Endothelial cell of umbilical vein (primary cell): ENCODE data around the gene CMC4. TPM values are rescaled to one million over a fixed set of nuclear protein-coding genes. Genes with fewer than 3 reads are reported as not detected.

ENCODE experiments used
- BruUV-seq: library from RNA; stranded (reverse); fragments of 400-500 nt; replicated peaks from 2 replicates; lab custom pipeline; 2021; lab: Mats Ljungman, UMichigan
- CTCF ChIA-PET: fragments of 300-600, 350-600 bp; sonication (Branson Sonifier 250); formaldehyde crosslinking; loops from one replicate; lab custom pipeline; 2021; ENCODE audit warnings: antibody characterized with exemption, inconsistent platforms; lab: Charles Lee
- POLR2A ChIA-PET: fragments of 300-600, 350-600 bp; sonication (Branson Sonifier 250); formaldehyde crosslinking; loops from one replicate; lab custom pipeline; 2021; ENCODE audit warnings: antibody characterized with exemption, inconsistent platforms; lab: Charles Lee
- DNase-seq: peaks from one replicate; pipeline ENCODE4 v3.0.0-alpha.2; 2011; ENCODE audit warnings: low read depth, low spot score
- FAIRE-seq: peaks from 2 replicates; lab custom pipeline; 2011; peaks lifted over from hg19 to GRCh38; lab: Jason Lieb, UNC
- H2AFZ ChIP-seq: 2 replicates; pipeline ENCODE4 v1.6.0; 2012; ENCODE audit warnings: low read depth, low read length, control low read depth, inconsistent platforms
- H3K27ac ChIP-seq: 2 replicates; pipeline ENCODE4 v1.5.1; 2011; ENCODE audit warnings: low read depth, mild to moderate bottlenecking, control low read depth, low read length, moderate library complexity; ENCODE audit not compliant: insufficient read depth
- H3K27me3 ChIP-seq, 2 experiments: 2 replicates each; pipeline versions ENCODE4 v1.6.0 to v1.6.1; 2011; ENCODE audit warnings: low read length in 2 of 2, mixed read lengths in 1 of 2; ENCODE audit not compliant: control insufficient read depth in 2 of 2, insufficient read depth in 2 of 2
- H3K36me3 ChIP-seq, 2 experiments: 2 replicates in 1 of 2; 3 replicates in 1 of 2; pipeline ENCODE4 v1.5.1; 2011; ENCODE audit warnings: low read length in 2 of 2, mild to moderate bottlenecking in 1 of 2, moderate library complexity in 1 of 2; ENCODE audit not compliant: control insufficient read depth in 2 of 2, insufficient read depth in 2 of 2; ENCODE audit errors: extremely low read depth in 1 of 2
- H3K4me1 ChIP-seq: 3 replicates; pipeline ENCODE4 v1.5.1; 2011; ENCODE audit warnings: mild to moderate bottlenecking, low read length; ENCODE audit not compliant: control insufficient read depth, insufficient read depth; ENCODE audit errors: extremely low read depth
- H3K4me2 ChIP-seq: 2 replicates; pipeline ENCODE4 v1.6.1; 2011; ENCODE audit warnings: low read length, control low read depth, mixed read lengths; ENCODE audit not compliant: insufficient read depth
- H3K4me3 ChIP-seq, 3 experiments: fragments of 200-600 bp in 1 of 3; sonication (generic), shearing (Covaris generic) in 1 of 3; replicated peaks in 1 of 3; 2 replicates each; pipeline ENCODE4 v1.5.1; 2011 to 2016; ENCODE audit warnings: control low read depth in 3 of 3, low read length in 3 of 3, mild to moderate bottlenecking in 2 of 3, inconsistent platforms in 1 of 3, low read depth in 1 of 3, moderate library complexity in 1 of 3; ENCODE audit not compliant: insufficient read depth in 1 of 3
- H3K79me2 ChIP-seq: 2 replicates; pipeline ENCODE4 v1.6.0; 2012; ENCODE audit warnings: low read length, inconsistent platforms; ENCODE audit not compliant: control insufficient read depth, insufficient read depth
- H3K9ac ChIP-seq: replicated peaks from 2 replicates; pipeline ENCODE3; 2011; ENCODE audit warnings: low read length, control low read depth; ENCODE audit not compliant: insufficient read depth; ENCODE audit errors: extremely low read depth
- H3K9me1 ChIP-seq: replicated peaks from 3 replicates; pipeline ENCODE4 v1.6.0; 2011; ENCODE audit warnings: mild to moderate bottlenecking, low read length; ENCODE audit not compliant: control insufficient read depth, insufficient read depth; ENCODE audit errors: extremely low read depth
- H3K9me3 ChIP-seq: replicated peaks from 2 replicates; pipeline ENCODE4 v1.5.1; 2012; ENCODE audit warnings: low read length, inconsistent platforms; ENCODE audit not compliant: control insufficient read depth, insufficient read depth
- H4K20me1 ChIP-seq: replicated peaks from 2 replicates; pipeline ENCODE3; 2011; ENCODE audit warnings: mild to moderate bottlenecking, low read length; ENCODE audit not compliant: control insufficient read depth, insufficient read depth; ENCODE audit errors: extremely low read depth
- EZH2 ChIP-seq: IDR thresholded peaks from 2 replicates; pipeline ENCODE4 v1.6.1; 2012; ENCODE audit warnings: borderline replicate concordance, low read depth, mild to moderate bottlenecking, moderate library complexity, low read length, inconsistent platforms; ENCODE audit not compliant: severe bottlenecking
- FOS ChIP-seq: IDR thresholded peaks from 2 replicates; pipeline ENCODE4 v1.6.1; 2011; ENCODE audit warnings: mild to moderate bottlenecking, low read length, moderate library complexity, borderline replicate concordance; ENCODE audit not compliant: insufficient read depth
- GATA2 ChIP-seq: IDR thresholded peaks from 2 replicates; pipeline ENCODE4 v1.7.0; 2011; ENCODE audit warnings: low read depth, mild to moderate bottlenecking, moderate library complexity, mixed read lengths, low read length; ENCODE audit not compliant: insufficient read length, insufficient read depth
- JUN ChIP-seq: IDR thresholded peaks from 2 replicates; pipeline ENCODE4 v1.6.1; 2011; ENCODE audit warnings: borderline replicate concordance, low read depth; ENCODE audit not compliant: insufficient read length, insufficient read depth
- MYC ChIP-seq: IDR thresholded peaks from one replicate; pipeline ENCODE4 v1.6.1; 2011; ENCODE audit warnings: mild to moderate bottlenecking, low read depth, low read length
- POLR2A ChIP-seq: IDR thresholded peaks from 2 replicates; pipeline ENCODE4 v1.6.1; 2012; ENCODE audit warnings: low read depth, mild to moderate bottlenecking, control low read depth, low read length
- POLR2AphosphoS5 ChIP-seq: IDR thresholded peaks from 2 replicates; pipeline ENCODE4 v1.6.1; 2012; ENCODE audit warnings: low read depth, mild to moderate bottlenecking, control low read depth, low read length, moderate library complexity; ENCODE audit not compliant: insufficient read depth
- dilution Hi-C: fragments of 300-500 bp; cut with MboI; formaldehyde crosslinking; loops from one replicate; pipeline ENCODE4 v1.15.0; 2019; ENCODE audit warnings: low sequenced_read_pairs; ENCODE audit not compliant: extremely low pct_ligation_motif_present
- intact Hi-C: fragments of 100-400 bp; cut with micrococcal nuclease; formaldehyde crosslinking; loops from one replicate; pipeline ENCODE4 v1.10.0; 2022
- polyA plus RNA-seq, 4 experiments: library from polyadenylated mRNA; depleted of rRNA in 3 of 4; stranded (reverse) in 3 of 4; unstranded in 1 of 4; fragments of >200 nt; gene quantifications; 2 replicates each; pipeline versions ENCODE4 v1.2.1 to v1.2.3, GENCODE V29; 2011 to 2012; ENCODE audit warnings: missing spikeins in 1 of 4
- total RNA-seq: library from RNA; stranded (reverse); gene quantifications from 2 replicates; pipeline ENCODE4 v1.2.3, GENCODE V29; 2021
- TF ChIP-seq, protein P1 (sequence below): IDR thresholded peaks from 2 replicates; pipeline ENCODE4 v1.6.1; 2011; ENCODE audit not compliant: insufficient read depth, insufficient read length
- TF ChIP-seq, protein P2 (sequence below), 2 donors: IDR thresholded peaks; 1 replicate in 1 of 2; 2 replicates in 1 of 2; pipeline ENCODE4 v1.5.1; 2011; ENCODE audit warnings: low read length in 2 of 2, mild to moderate bottlenecking in 2 of 2, moderate library complexity in 2 of 2, control low read depth in 1 of 2, inconsistent platforms in 1 of 2, low read depth in 1 of 2; ENCODE audit not compliant: insufficient read depth in 1 of 2; ENCODE audit errors: extremely low read depth in 1 of 2

The CMC4 gene
- total and polyA plus RNA-seq, 2 donors (not counting 3 experiments of a cell fraction or from before 2014, with no cell fraction given): 3.2 to 6.7 TPM

DNA sequence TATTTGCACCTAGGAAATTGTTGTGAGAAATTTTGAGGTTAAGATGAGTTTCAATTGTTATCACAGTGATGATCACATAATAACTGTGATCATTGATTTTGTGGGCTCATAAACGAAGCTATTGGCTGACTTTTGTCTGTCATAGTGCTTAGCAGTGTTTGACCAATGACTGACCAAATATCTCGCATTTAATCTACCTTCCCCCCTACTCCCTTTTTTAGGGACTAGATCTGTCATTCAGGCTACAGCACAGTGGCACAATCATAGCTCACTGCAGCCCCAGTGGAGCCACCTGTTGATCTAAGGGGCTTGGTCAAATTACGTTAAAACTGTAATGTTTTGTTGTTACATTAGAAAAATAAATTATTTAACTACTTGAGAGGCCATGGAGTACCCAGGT, 42.8 kb downstream of the CMC4 start:
- Histone ChIP-seq H3K27ac (no peak overlapping the region), H3K4me1 (no peaks in the 10 kb centered on the region), H4K20me1 (no peaks in the 10 kb centered on the region), H2AFZ (no peak overlapping the region), H3K9ac (peak overlapping the region; percentile 95), H3K9me1 (no peaks in the 10 kb centered on the region), H3K27me3 (no peaks in the 10 kb centered on the region), H3K4me2 (peak overlapping the region; percentile 91), H3K36me3 (no peaks in the 10 kb centered on the region), H3K4me3 (peak overlapping the region in 1 of 3 experiments; percentile 96), H3K79me2 (peaks cover 10% of the 10 kb centered on the region), H3K9me3 (no peaks in the 10 kb centered on the region)
- DNase-seq (peak; percentile 1), FAIRE-seq (no peak)
- TF ChIP-seq EZH2: no peak
- no peak for TF ChIP-seq POLR2AphosphoS5
- no peak for TF ChIP-seq POLR2A
- TF ChIP-seq GATA2: no peak
- no peak for TF ChIP-seq FOS
- no peak for TF ChIP-seq MYC
- intact Hi-C loops (loop anchor here (5.0 kb wide), 1 partner anchor 189 kb away; the partner anchor contains the start of gene VBP1), dilution Hi-C loops (no loop called here)
- POLR2A ChIA-PET: no interaction called here
- no TSS peak for BruUV-seq
- CTCF ChIA-PET: interaction anchor here (1.0 kb wide), 1 partner anchor 21 kb away, joined by 3 read pairs; no protein-coding TSS in a partner anchor

DNA sequence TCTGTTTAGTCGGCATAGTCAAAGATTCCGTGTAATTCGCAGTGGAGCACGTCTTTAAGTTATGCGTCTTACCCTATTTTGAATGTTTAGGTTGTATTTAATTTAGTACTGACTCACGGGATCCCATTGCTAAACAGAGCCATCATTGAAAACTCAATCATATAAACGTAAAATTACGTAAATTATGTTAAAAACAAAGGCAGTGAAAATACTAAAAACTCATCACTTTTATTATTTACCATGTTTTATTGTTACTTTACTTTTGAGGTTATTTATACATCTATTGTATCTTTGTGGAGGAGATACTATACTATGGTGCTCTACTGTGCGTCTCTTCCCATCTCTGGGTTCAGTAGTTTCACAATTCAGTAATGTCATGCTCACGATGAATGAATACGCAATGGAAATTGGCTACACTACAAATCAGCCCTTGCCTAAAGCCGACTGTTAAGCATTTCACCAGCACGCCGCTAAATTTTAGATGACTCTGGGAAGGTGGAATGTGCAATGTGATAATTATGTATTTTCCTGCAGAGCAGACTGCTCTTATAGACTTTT, 43.3 kb downstream of the CMC4 start:
- BruUV-seq: TSS peak; percentile 62
- CTCF ChIA-PET: interaction anchor here (1.4 to 1.5 kb wide), 2 partner anchors 21 to 189 kb away, joined by 5 to 8 read pairs; partner anchors contain the start of gene VBP1
- Histone ChIP-seq H3K4me3 (peak overlapping the region; percentile 61 to 96 (median 82)), H3K4me1 (no peaks in the 10 kb centered on the region), H3K27ac (peak overlapping the region; percentile 96), H3K9me3 (no peaks in the 10 kb centered on the region), H2AFZ (peak overlapping the region; percentile 57), H3K9me1 (no peaks in the 10 kb centered on the region), H3K9ac (peak overlapping the region; percentile 95), H3K4me2 (peak overlapping the region; percentile 91), H3K79me2 (peaks cover 10% of the 10 kb centered on the region), H3K27me3 (no peaks in the 10 kb centered on the region), H4K20me1 (no peaks in the 10 kb centered on the region), H3K36me3 (no peaks in the 10 kb centered on the region)
- dilution Hi-C loops (no loop called here), intact Hi-C loops (loop anchor here (2.0 to 5.0 kb wide), 2 partner anchors 47 to 190 kb away; partner anchors contain the start of gene VBP1)
- no peak for FAIRE-seq
- POLR2A ChIA-PET: no interaction called here
- TF ChIP-seq FOS: no peak
- no peak for TF ChIP-seq GATA2
- TF ChIP-seq, protein P1, sequence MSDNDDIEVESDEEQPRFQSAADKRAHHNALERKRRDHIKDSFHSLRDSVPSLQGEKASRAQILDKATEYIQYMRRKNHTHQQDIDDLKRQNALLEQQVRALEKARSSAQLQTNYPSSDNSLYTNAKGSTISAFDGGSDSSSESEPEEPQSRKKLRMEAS: no peak
- no peak for TF ChIP-seq POLR2A
- TF ChIP-seq JUN: no peak
- TF ChIP-seq, protein P2, sequence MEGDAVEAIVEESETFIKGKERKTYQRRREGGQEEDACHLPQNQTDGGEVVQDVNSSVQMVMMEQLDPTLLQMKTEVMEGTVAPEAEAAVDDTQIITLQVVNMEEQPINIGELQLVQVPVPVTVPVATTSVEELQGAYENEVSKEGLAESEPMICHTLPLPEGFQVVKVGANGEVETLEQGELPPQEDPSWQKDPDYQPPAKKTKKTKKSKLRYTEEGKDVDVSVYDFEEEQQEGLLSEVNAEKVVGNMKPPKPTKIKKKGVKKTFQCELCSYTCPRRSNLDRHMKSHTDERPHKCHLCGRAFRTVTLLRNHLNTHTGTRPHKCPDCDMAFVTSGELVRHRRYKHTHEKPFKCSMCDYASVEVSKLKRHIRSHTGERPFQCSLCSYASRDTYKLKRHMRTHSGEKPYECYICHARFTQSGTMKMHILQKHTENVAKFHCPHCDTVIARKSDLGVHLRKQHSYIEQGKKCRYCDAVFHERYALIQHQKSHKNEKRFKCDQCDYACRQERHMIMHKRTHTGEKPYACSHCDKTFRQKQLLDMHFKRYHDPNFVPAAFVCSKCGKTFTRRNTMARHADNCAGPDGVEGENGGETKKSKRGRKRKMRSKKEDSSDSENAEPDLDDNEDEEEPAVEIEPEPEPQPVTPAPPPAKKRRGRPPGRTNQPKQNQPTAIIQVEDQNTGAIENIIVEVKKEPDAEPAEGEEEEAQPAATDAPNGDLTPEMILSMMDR (IDR thresholded peaks at IDR 0.05; ENCODE audit: extremely low read depth in 1 of 2, insufficient read depth in 1 of 2, low read depth in 1 of 2, low read length in 2 of 2): no peak
- TF ChIP-seq EZH2: no peak
- TF ChIP-seq POLR2AphosphoS5: no peak
- no peak for TF ChIP-seq MYC
- peak; percentile 44 for DNase-seq
